Measurements from ENCODE around the gene PEX10.

The PEX10 gene

DNA sequence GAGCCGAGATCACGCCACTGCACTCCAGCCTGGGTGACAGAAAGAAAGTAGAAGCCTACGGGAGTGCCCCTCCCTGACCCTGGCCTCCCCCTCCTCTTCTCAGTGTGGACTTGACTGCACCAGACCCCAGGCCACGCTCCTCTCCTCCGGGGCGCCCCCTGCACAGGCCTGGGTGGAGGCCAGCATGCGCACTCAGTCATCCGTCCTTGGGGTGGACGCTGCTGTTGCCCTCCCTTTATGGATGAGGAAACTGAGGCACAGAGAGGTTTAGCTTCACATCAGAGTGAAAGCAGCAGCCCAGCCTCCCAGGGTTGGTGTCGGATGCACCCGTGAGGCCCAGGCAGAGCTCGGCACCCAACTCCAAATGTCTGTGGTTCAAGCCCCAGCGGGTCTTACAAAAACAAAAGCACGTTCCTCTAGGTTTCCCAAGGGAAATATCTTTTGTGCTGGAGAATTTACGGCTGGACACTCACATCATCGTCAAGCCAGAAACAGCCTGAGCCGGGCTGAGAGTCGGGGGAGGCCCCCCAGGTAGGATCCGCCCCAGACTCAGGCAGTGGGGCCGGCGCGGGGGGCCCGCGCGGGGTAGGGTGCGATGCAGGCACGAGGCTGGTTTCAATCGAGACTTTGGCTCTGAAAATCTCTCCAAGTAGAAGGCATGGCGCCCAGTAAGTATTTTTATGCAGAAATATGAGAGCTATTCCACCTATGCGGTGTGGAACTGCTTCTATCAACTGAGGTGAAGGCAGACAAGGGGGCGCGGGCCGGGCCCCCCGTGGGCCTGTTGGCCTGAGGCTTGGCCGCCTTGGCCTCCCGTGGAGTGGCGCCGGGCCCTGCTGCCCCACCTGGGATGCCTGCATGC, 57.6 kb downstream of the PEX10 start:
- Mint-ChIP-seq H3K27me3 (no peaks in the 10 kb centered on the region), H3K9me3 (no peaks in the 10 kb centered on the region), H3K4me3 (no peak overlapping the region), H3K4me1 (peaks cover 7% of the 10 kb centered on the region), H3K27ac (no peak overlapping the region), H3K36me3 (peaks cover 6% of the 10 kb centered on the region)
- ATAC-seq: no peak

Measured in stimulated activated memory B cell treated with anti-CD40 and anti-IgM and Interleukin-4, amounts not matched to agents 10 μg/mL and 1 μg/mL and 100 μg/mL, for 72 hours (primary cell).